ENCODE data around the gene TAGLN2. TPM values are rescaled to one million over a fixed set of nuclear protein-coding genes. Genes with fewer than 3 reads are reported as not detected.

The TAGLN2 gene
- total and polyA plus RNA-seq, 10 of the 15 experiments (the other 5 are each of a cell fraction or from before 2014, with no cell fraction given), result 155 to 611 (median 363) TPM

DNA sequence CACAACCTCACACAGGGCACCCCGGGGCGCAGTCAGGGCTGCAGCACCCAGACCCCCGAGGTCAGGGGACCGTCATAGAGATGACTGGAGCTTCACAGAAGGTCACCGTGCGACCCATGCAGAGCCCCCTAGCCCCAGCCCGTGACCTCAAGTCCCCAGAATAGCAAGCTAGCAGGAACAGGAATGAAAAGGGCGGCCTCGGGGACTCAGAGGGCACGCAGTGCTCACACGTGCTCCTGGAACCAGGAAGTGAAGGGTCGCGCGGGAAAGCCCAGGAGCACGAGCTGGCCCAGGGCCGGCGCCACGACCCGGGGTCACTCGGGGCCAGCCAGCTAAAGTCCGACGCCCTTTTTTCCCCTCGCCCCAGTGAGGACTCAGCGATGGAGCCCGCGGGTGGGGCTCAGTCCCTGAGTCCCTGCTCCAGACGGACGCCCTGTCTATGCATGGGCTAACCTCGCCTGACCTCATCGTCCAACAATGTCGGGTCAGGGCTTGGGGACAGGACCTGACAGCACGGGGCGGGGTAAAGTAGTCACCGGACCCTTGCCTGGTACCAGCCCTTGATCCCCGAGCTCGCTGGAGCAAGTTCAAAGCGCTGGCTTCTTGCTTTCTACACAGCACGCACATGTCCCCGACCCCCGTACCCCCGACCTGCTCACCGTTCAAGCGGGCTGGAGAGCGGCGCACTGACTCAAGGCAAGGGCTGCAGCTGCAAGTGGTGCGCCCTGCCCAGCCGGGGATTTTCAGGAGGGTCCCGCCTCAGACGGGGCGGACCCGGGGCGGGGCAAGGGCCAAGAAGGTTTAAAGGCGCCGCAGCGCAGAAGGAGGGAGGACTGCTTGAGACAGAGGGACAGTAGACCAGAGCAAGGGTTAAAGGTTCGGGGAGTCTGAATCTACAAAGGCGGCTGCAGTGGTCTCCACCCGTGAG is at the start of gene TAGLN2 (continued):
- TF ChIP-seq PKNOX1 (IDR thresholded peaks at IDR 0.05), result no peak
- TF ChIP-seq SMAD5 (IDR thresholded peaks at IDR 0.05; ENCODE audit: low read depth), result peak; percentile 97
- peak; percentile 23; the same call in 1 of the 2 replicates for TF ChIP-seq PAX5 (IDR thresholded peaks at IDR 0.05; ENCODE audit: borderline replicate concordance, low read depth, low read length)
- TF ChIP-seq IRF5 (IDR thresholded peaks at IDR 0.05; ENCODE audit: borderline replicate concordance), result no peak
- no peak for TF ChIP-seq IRF3 (IDR thresholded peaks at IDR 0.05)
- no peak for TF ChIP-seq CHD4 (IDR thresholded peaks at IDR 0.05)
- no peak for TF ChIP-seq BCL11A (IDR thresholded peaks at IDR 0.05; ENCODE audit: low read depth, low read length)
- peak; percentile 42; the same call in 1 of the 2 replicates for TF ChIP-seq DPF2 (IDR thresholded peaks at IDR 0.05)
- no peak for TF ChIP-seq SKIL (IDR thresholded peaks at IDR 0.05; ENCODE audit: low read depth, poor library complexity, severe bottlenecking)
- TF ChIP-seq, protein P1, sequence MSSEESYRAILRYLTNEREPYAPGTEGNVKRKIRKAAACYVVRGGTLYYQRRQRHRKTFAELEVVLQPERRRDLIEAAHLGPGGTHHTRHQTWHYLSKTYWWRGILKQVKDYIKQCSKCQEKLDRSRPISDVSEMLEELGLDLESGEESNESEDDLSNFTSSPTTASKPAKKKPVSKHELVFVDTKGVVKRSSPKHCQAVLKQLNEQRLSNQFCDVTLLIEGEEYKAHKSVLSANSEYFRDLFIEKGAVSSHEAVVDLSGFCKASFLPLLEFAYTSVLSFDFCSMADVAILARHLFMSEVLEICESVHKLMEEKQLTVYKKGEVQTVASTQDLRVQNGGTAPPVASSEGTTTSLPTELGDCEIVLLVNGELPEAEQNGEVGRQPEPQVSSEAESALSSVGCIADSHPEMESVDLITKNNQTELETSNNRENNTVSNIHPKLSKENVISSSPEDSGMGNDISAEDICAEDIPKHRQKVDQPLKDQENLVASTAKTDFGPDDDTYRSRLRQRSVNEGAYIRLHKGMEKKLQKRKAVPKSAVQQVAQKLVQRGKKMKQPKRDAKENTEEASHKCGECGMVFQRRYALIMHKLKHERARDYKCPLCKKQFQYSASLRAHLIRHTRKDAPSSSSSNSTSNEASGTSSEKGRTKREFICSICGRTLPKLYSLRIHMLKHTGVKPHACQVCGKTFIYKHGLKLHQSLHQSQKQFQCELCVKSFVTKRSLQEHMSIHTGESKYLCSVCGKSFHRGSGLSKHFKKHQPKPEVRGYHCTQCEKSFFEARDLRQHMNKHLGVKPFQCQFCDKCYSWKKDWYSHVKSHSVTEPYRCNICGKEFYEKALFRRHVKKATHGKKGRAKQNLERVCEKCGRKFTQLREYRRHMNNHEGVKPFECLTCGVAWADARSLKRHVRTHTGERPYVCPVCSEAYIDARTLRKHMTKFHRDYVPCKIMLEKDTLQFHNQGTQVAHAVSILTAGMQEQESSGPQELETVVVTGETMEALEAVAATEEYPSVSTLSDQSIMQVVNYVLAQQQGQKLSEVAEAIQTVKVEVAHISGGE (CRISPR knock-in tag; IDR thresholded peaks at IDR 0.05), result no peak
- TF ChIP-seq, protein P2, sequence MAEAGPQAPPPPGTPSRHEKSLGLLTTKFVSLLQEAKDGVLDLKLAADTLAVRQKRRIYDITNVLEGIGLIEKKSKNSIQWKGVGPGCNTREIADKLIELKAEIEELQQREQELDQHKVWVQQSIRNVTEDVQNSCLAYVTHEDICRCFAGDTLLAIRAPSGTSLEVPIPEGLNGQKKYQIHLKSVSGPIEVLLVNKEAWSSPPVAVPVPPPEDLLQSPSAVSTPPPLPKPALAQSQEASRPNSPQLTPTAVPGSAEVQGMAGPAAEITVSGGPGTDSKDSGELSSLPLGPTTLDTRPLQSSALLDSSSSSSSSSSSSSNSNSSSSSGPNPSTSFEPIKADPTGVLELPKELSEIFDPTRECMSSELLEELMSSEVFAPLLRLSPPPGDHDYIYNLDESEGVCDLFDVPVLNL (IDR thresholded peaks at IDR 0.05; ENCODE audit: low read depth, low read length), result no peak
- peak; percentile 24 to 30; a peak in 3 of 4 replicates for TF ChIP-seq IKZF2 (IDR thresholded peaks at IDR 0.05)
- peak; percentile 52 for TF ChIP-seq MXI1 (IDR thresholded peaks at IDR 0.05; ENCODE audit: low read depth, low read length)
- TF ChIP-seq USF2 (IDR thresholded peaks at IDR 0.05; ENCODE audit: borderline replicate concordance, low read depth, low read length), result no peak
- TF ChIP-seq YBX1 (IDR thresholded peaks at IDR 0.05), result no peak

All from GM12878 (cell line).